ENCODE data around the gene BABAM2.

DNA sequence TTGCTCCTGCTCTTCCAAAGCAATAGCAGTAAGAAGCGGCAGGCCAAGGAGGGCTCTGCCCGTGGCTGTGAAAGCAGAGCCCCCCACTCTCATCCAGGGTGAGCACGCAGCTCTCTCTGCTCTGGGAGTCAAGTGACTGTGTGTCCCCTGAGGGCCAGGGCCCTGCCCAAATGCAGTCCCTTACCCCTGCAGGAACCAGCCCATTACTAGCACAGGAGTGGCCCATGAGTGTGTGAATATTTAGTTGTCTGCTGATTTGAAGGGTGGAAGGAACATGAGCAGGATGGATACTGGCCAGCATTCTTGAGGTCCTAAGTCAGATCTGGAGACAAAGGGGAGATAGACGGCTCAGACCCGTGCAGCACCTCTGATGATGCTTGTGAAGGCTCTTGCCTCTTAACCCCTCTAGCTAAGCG lies 432.5 kb downstream of the BABAM2 start:
- TF ChIP-seq, protein P1, sequence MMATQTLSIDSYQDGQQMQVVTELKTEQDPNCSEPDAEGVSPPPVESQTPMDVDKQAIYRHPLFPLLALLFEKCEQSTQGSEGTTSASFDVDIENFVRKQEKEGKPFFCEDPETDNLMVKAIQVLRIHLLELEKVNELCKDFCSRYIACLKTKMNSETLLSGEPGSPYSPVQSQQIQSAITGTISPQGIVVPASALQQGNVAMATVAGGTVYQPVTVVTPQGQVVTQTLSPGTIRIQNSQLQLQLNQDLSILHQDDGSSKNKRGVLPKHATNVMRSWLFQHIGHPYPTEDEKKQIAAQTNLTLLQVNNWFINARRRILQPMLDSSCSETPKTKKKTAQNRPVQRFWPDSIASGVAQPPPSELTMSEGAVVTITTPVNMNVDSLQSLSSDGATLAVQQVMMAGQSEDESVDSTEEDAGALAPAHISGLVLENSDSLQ (IDR thresholded peaks at IDR 0.05): no peak
- no peak for TF ChIP-seq FOXM1 (IDR thresholded peaks at IDR 0.05; ENCODE audit: borderline replicate concordance)
- no peak for TF ChIP-seq ARNT (IDR thresholded peaks at IDR 0.05)
- no peak for TF ChIP-seq TARDBP (IDR thresholded peaks at IDR 0.05)
- no peak for TF ChIP-seq BHLHE40 (IDR thresholded peaks at IDR 0.05; ENCODE audit: borderline replicate concordance)
- no peak for TF ChIP-seq CTBP1 (IDR thresholded peaks at IDR 0.05; ENCODE audit: borderline replicate concordance)
- no peak for TF ChIP-seq SUZ12 (IDR thresholded peaks at IDR 0.05)
- no peak for TF ChIP-seq HDGF (IDR thresholded peaks at IDR 0.05; ENCODE audit: borderline replicate concordance)
- no peak for TF ChIP-seq NFRKB (IDR thresholded peaks at IDR 0.05)
- TF ChIP-seq FOXK2 (IDR thresholded peaks at IDR 0.05): no peak

All from HEK293T (cell line).